Colon (tissue), 2 donors: ENCODE results near the gene VSIR.

Experiments
- FAIRE-seq: peaks from 2 replicates; lab custom pipeline; 2012; peaks lifted over from hg19 to GRCh38; lab: Jason Lieb, UNC
- donor health status: control.
- donor health status: control.

The VSIR gene

DNA sequence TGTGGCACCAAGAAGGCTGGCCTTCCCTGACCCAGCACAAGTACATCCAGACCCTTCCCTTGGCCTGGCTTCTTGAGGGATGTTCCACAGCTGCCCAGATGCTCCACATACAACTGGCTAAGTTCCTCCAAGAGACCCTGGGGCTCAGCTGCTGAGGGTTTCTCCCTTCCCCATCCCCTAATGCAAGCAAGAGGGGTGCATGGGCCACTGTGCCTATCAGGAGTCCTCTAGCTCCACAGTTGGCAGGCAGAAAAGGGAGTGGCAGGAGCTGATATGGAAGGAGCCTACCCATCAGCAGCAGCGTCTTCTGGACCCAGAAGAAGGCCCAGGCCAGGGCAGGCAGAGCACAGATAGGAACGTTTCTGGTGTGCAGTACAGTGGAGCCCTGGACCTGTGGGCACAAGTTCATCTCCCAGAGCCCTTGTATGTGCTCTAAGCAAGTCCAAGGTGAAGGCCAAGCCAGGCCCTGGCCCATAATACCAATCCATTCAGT is 26.2 kb downstream of the VSIR start:
- no peak for FAIRE-seq

DNA sequence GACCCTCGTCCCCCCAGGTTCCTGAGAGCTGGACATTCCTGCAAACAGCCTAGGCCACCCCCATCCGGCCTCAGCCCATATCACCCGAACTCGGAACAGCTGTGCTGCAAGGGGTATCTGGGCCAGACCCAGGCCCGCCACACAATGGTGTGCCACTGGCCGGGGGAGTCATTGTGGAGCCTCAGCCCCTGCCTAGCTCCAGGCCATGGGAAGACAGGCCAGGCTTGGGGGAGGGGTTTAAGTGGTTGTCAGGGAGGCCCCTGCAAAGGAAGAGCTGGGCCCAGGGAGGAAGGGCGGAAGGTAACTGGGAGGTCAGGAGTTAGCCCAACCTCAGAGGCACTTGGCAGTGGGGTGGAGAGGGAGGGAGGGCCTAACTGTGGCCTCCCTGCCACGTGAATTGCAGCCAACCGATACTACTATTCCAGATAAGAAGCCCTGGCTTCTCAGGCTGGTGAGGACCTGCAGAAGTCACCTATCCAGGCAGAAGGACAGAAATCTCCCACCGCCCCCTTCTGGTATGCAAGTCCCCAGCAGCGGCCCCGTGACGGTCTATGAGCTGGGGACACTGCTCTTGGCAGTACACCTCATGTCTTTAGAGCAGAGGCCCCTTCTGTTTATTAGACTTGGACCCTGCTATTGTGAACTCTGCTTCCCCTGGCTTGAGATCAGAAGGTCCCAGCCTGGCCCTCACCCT is 26.8 kb downstream of the VSIR start:
- FAIRE-seq, result no peak

GRCh38 chr10:71745664-71746250 is 27.6 kb downstream of the VSIR start:
- no peak for FAIRE-seq

- no peak for FAIRE-seq
Observed at GRCh38 chr10:71744897-71745663, 28.2 kb downstream of the VSIR start.

GRCh38 chr10:71743866-71744265 is 29.5 kb downstream of the VSIR start:
- FAIRE-seq, result no peak

GRCh38 chr10:71743089-71743838 is 30.1 kb downstream of the VSIR start:
- no peak for FAIRE-seq

GRCh38 chr10:71742301-71743088 is 30.8 kb downstream of the VSIR start:
- no peak for FAIRE-seq

- no peak for FAIRE-seq
Observed at GRCh38 chr10:71741671-71742070, 31.6 kb downstream of the VSIR start.

GRCh38 chr10:71741029-71741428 is 32.3 kb downstream of the VSIR start:
- FAIRE-seq, result no peak

- no peak for FAIRE-seq
Observed at GRCh38 chr10:71740069-71740653, 33.2 kb downstream of the VSIR start.

DNA sequence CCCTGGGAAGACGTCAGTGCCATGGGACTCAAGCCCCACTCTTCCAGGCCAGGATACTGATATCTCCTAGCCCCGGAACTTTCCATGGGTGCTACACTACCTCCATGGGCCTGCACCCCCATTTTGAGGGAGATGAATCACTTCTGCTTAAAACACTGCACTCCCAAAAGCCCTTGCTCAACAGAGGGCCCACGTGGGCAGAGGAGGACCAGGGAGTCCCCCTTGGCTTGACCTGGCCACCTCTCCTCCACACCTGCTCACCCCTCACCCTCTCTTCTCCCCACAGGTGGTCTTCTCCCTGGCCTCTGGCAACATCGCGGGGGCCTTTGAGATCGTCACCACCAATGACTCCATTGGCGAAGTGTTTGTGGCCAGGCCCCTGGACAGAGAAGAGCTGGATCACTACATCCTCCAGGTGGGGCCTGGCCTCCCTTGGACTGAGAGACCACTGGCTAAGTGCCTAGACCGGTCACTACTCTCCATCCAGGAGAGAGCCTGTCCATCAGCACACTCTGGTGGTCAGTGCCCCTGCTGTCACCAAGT is 33.9 kb downstream of the VSIR start:
- FAIRE-seq, result no peak

GRCh38 chr10:71737834-71738197 is 35.5 kb downstream of the VSIR start:
- no peak for FAIRE-seq

DNA sequence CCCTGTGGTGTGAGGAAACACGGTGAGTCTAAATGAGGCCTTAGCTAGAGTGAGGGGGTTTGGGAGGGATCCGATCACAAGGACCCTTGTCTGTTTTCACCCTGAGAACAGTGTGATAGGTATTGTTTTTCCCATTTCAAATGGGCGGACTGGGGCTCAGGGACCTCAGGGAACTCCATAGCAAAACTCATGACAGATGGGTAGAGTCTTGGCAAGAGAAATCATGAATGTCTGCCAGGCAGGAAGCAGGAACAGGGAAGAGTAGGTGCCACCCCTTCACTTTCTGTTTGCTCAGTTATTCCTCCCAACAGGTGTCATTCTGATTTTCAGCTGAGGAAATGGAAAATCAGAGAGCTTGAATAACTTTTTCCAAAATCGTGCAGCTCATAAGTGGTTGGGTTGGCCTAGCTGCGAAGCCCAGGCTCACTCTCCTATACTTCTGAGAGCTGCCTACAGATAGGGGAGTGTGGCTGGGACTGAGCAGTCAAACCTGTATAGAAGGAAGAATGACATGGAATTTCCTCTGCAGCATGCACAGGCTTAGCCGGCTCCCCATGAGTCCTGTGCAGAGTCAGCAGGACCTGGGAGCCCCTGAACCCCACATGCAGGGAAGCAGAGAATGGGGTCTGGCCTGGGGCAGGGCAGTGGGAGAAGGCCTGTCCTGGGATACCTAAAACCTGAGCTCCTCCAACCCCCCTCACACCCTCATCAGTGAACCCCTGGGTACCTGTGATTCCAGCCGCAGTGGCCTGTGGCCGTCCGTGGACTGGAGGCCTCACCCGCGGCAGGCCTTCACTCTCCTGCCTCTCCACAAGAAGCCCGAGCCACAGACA is 36.1 kb downstream of the VSIR start:
- no peak for FAIRE-seq

DNA sequence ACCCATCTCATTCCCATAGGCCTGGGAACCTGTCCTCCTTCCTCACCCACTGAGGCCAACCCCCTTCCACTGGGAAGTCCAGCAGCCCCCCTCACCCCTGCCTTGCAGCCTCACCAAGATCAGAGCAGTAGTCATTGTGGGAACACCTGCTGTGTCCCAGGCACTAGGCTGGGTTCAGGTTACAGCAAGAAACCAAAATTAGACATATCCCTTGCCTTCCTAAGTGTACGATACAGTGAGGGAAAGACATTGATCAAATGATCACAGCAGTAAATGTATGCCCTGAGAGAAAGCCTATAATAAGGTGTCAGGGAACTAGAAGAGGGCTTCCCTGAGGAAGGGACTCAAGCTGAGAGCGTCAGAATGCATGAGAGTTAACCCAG is 36.8 kb downstream of the VSIR start:
- FAIRE-seq, result no peak

DNA sequence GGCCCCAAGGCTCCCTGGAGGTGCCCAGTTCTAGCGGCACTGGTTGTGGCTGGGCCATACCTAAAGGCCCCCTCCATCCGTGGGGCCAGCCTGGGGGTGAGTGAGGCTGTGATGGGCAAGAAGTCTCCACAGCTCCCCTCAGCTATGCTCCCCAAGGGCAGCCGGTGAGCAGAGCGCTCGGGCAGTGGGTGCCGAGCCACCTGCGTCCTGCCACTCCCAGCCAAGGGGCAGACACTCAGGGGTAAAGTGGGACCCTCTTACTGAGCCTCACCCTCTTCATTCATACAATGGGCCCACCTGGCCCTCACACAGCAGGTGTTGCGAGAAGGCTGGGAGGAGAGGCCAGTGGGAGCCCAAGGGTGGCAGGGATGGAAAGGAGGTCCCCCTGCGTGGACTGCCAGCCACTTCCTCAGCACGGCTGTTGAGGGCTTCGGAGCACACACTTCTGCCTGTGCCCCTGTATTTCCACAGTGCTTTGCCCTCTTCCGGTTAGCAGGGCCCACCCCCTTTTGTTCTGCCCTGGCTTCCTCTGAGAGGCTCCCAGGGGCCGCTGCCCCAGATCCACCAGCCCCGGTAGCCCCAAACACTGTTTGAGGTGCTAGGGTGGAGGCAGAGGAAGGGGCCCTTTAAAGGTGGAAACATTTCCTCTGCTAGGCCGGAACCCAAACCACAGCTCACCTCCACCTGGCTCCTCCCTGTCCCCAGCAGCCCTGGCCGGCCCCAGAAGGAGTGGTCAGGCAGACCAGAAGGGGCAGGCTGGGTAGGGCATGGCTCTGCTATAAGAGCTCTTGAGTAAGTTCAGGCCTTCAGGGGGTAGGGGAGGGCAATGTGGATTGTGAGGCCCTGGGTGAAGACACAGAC is 37.4 kb downstream of the VSIR start:
- FAIRE-seq, result no peak

- FAIRE-seq, result no peak
Observed at GRCh38 chr10:71734797-71735196, 38.5 kb downstream of the VSIR start.

- no peak for FAIRE-seq
Observed at GRCh38 chr10:71731791-71732190, 41.5 kb downstream of the VSIR start.

DNA sequence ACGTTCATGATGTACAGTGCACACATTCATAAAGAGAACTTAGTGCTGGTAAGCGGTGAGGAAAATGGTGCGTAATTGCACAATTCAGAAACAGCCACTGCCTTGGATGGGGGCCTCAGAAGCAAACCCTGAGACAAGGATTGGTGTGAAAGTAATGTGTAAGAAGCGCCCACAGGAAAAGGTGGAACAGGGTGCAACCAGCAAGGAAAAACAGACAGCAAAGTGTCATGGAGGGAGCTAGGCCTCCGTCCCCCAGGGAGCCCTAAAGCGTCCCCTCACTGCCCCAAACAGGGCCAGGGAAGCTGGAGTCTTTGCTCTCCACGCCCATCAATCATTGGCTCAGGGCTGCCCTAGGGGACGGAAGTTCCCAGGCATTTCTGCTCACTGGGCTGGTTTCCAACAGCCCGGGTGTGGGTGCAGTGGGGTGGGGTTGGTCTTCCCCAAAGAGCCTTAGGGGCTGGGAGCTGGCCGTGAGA is 44.1 kb downstream of the VSIR start:
- FAIRE-seq, result no peak
